ENCODE data around the gene IFI27. TPM values are rescaled to one million over a fixed set of nuclear protein-coding genes. Genes with fewer than 3 reads are reported as not detected.

IFI27 gene
- total and polyA plus RNA-seq, 2 experiments from 2014 or later: 2.6 to 6.6 TPM

- Histone ChIP-seq H3K4me1 (ENCODE audit: low read depth) (no peaks in the 10 kb centered on the region), H3K27ac (no peak overlapping the region), H3K4me3 (no peak overlapping the region), H3K27me3 (no peaks in the 10 kb centered on the region), H3K9me3 (ENCODE audit: low read depth) (no peaks in the 10 kb centered on the region), H3K36me3 (no peaks in the 10 kb centered on the region)
- peak; percentile 97 for TF ChIP-seq CTCF (IDR thresholded peaks at IDR 0.05; ENCODE audit: low read depth, low read length)
- peak; percentile 88 to 91 for DNase-seq (ENCODE audit: low read depth in 1 of 2, low spot score in 1 of 2)
These were observed 26.2 kb downstream of the IFI27 start for GRCh38 chr14:94136575-94137331.

- Histone ChIP-seq H3K4me1 (ENCODE audit: low read depth) (no peaks in the 10 kb centered on the region), H3K9me3 (ENCODE audit: low read depth) (no peaks in the 10 kb centered on the region), H3K27ac (no peak overlapping the region), H3K36me3 (no peaks in the 10 kb centered on the region), H3K4me3 (no peak overlapping the region), H3K27me3 (no peaks in the 10 kb centered on the region)
- no peak for DNase-seq (ENCODE audit: low read depth in 1 of 2, low spot score in 1 of 2)
- no peak for TF ChIP-seq CTCF (IDR thresholded peaks at IDR 0.05; ENCODE audit: low read depth, low read length)
These were observed 27.7 kb downstream of the IFI27 start for GRCh38 chr14:94138251-94138650.

GRCh38 chr14:94139006-94139405, 28.5 kb downstream of the IFI27 start:
- H3K4me3 ChIP-seq: no peak overlapping the region
- H3K4me1 ChIP-seq (ENCODE audit: low read depth): no peaks in the 10 kb centered on the region
- TF ChIP-seq CTCF (IDR thresholded peaks at IDR 0.05; ENCODE audit: low read depth, low read length): no peak
- no peaks in the 10 kb centered on the region for H3K9me3 ChIP-seq (ENCODE audit: low read depth)
- H3K27me3 ChIP-seq: no peaks in the 10 kb centered on the region
- no peak overlapping the region for H3K27ac ChIP-seq
- no peaks in the 10 kb centered on the region for H3K36me3 ChIP-seq
- DNase-seq (ENCODE audit: low read depth in 1 of 2, low spot score in 1 of 2): no peak

- no peak for DNase-seq (ENCODE audit: low read depth in 1 of 2, low spot score in 1 of 2)
- no peak overlapping the region for H3K4me3 ChIP-seq
- no peak for TF ChIP-seq CTCF (IDR thresholded peaks at IDR 0.05; ENCODE audit: low read depth, low read length)
These were observed 28.9 kb downstream of the IFI27 start for GRCh38 chr14:94139421-94139820.

GRCh38 chr14:94142247-94142646, 31.7 kb downstream of the IFI27 start:
- Histone ChIP-seq H3K4me1 (ENCODE audit: low read depth) (no peaks in the 10 kb centered on the region), H3K27me3 (no peaks in the 10 kb centered on the region), H3K27ac (no peak overlapping the region), H3K9me3 (ENCODE audit: low read depth) (no peaks in the 10 kb centered on the region), H3K4me3 (no peak overlapping the region), H3K36me3 (no peaks in the 10 kb centered on the region)
- no peak for TF ChIP-seq CTCF (IDR thresholded peaks at IDR 0.05; ENCODE audit: low read depth, low read length)
- no peak for DNase-seq (ENCODE audit: low read depth in 1 of 2, low spot score in 1 of 2)

More at GRCh38 chr14:94139421-94139820, 28.9 kb downstream of the IFI27 start:
- Histone ChIP-seq H3K9me3 (ENCODE audit: low read depth) (no peaks in the 10 kb centered on the region), H3K36me3 (no peaks in the 10 kb centered on the region), H3K4me1 (ENCODE audit: low read depth) (no peaks in the 10 kb centered on the region), H3K27me3 (no peaks in the 10 kb centered on the region), H3K27ac (no peak overlapping the region)

Measured in cardiac muscle cell (in vitro differentiated cells and primary cell).